ENCODE measurements around the gene ANKS6. TPM values are rescaled to one million over a fixed set of nuclear protein-coding genes. Genes with fewer than 3 reads are reported as not detected.
A peak's percentile ranks its signal among the peaks of the same experiment; 100 is the strongest.

ANKS6 gene
- total and polyA plus RNA-seq, 10 donors = 4.9 to 9.4 (median 7.0) TPM

DNA sequence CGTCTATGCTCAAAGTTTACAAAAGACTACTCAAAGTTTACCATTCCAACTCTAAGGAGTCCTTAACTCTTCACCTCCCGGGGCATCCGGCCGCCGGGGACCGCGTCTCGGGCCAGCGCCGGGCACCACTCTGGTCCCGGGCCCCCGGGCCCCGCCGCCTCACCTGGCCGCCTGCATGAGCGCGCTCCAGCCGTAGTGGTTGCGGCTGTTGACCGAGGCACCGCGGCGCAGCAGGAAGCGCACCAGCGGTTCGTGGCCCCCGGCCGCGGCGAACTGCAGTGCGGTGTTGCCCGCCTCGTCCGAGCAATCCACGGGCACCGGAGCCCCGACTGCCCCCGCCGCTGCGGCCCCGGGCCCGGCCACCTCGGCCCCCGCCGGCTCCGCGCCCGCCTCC is 388 bp downstream of the ANKS6 start:
- 0 to 1% (median 1%) methylated on average over 14 to 48 of the region's 48 CpGs for WGBS, 5 donors
- H3K36me3 ChIP-seq = no peaks in the 10 kb centered on the region
- peaks cover 0 to 12% (median 0%) of the 10 kb centered on the region in 7 donors for H3K27me3 ChIP-seq (replicated peaks in 1 of 7)
- H3K4me1 ChIP-seq = peaks cover 0 to 41% (median 23%) of the 10 kb centered on the region in 6 donors
- peaks cover 0 to 13% (median 9%) of the 10 kb centered on the region in 8 donors for H3K9me3 ChIP-seq
- H3K4me3 ChIP-seq = peak overlapping the region; percentile 44 to 83 (median 60)
- intact Hi-C loops (cut with DNase I; ENCODE audit: low total_unique reads) = no loop called here
- DNase-seq = peak; percentile 88
- H3K27ac ChIP-seq = peak overlapping the region in 3 of 8 donors; percentile 28 to 82 (median 51)
- TF ChIP-seq, protein P1, sequence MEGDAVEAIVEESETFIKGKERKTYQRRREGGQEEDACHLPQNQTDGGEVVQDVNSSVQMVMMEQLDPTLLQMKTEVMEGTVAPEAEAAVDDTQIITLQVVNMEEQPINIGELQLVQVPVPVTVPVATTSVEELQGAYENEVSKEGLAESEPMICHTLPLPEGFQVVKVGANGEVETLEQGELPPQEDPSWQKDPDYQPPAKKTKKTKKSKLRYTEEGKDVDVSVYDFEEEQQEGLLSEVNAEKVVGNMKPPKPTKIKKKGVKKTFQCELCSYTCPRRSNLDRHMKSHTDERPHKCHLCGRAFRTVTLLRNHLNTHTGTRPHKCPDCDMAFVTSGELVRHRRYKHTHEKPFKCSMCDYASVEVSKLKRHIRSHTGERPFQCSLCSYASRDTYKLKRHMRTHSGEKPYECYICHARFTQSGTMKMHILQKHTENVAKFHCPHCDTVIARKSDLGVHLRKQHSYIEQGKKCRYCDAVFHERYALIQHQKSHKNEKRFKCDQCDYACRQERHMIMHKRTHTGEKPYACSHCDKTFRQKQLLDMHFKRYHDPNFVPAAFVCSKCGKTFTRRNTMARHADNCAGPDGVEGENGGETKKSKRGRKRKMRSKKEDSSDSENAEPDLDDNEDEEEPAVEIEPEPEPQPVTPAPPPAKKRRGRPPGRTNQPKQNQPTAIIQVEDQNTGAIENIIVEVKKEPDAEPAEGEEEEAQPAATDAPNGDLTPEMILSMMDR (IDR thresholded peaks at IDR 0.05 in 8 of 11, conservative IDR thresholded peaks at IDR 0.05 in 3 of 11) = no peak
- TF ChIP-seq POLR2A (IDR thresholded peaks at IDR 0.05) (no peak), POLR2AphosphoS5 (IDR thresholded peaks at IDR 0.05) (no peak)

DNA sequence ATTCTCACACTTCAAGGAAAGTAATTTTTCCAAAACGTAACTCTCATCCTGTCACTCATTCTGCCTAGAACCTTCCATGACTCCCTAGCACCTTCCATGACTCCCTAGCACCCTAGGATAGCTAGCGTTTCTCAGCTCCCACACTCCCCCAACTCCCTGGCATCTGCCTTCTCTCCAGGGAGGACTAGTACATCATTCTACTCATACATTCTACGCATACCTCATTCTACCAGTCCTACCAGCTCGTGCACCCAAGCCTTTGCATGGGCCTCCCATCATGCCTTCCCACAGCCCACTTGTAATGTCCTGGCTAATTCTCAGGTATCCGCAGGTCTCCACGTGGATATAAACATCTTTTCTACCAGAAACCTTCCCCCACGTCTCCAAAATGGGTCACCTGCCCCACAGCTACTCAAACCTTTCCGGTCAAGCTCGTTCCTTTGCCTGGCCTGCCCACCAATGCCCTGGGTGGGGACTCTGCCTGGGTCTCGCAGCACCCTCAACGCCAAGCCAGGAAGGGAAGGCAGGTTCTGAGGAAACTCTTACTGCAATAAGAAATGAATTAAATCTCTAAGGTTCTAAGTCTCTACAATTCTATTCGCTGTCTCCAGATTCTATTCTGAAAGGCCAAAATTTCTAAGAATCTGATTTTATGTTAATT is 930 bp downstream of the ANKS6 start:
- H3K4me3 ChIP-seq = peak overlapping the region; percentile 44 to 83 (median 60)

DNA sequence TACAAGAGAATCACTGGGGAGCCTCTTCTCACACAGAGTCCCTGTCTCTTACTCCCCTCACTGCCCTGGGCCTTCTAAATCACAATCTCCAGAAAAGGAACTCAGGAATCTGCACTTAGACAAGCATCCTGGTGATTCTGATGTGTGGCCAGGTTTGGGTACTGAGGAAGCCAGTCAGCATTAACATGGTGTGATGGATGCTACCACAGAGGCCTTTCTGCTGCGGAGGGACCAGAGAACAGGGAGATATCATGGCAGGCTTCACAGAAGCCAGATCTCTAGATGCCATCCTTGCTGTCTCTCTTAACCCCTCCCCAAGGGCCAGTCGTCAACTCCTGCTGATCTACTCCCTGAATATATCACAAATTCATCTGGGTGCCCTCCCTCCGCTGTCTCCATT is 1.6 kb downstream of the ANKS6 start:
- TF ChIP-seq POLR2A (IDR thresholded peaks at IDR 0.05) (no peak), POLR2AphosphoS5 (IDR thresholded peaks at IDR 0.05) (no peak)
- TF ChIP-seq, protein P1 (IDR thresholded peaks at IDR 0.05 in 8 of 11, conservative IDR thresholded peaks at IDR 0.05 in 3 of 11) = no peak
- Histone ChIP-seq H3K4me3 (no peak overlapping the region), H3K9me3 (peaks cover 0 to 13% (median 9%) of the 10 kb centered on the region in 8 donors), H3K36me3 (peaks cover 0 to 5% (median under 1%) of the 10 kb centered on the region in 6 donors), H3K4me1 (peaks cover 0 to 43% (median 24%) of the 10 kb centered on the region in 6 donors), H3K27me3 (replicated peaks in 1 of 7) (peaks cover 0 to 12% (median 0%) of the 10 kb centered on the region in 7 donors), H3K27ac (no peak overlapping the region)
- intact Hi-C loops (cut with DNase I; ENCODE audit: low total_unique reads) = no loop called here
- no peak for DNase-seq
- 92 to 97% (median 93%) methylated on average over 3 of the region's 3 CpGs for WGBS, 5 donors

More for the DNA sequence above, 930 bp downstream of the ANKS6 start:
- Histone ChIP-seq H3K36me3 (no peaks in the 10 kb centered on the region), H3K27ac (peak overlapping the region in 1 of 8 donors; percentile 51), H3K4me1 (peaks cover 0 to 43% (median 24%) of the 10 kb centered on the region in 6 donors), H3K27me3 (replicated peaks in 1 of 7) (peaks cover 0 to 12% (median 0%) of the 10 kb centered on the region in 7 donors), H3K9me3 (peaks cover 0 to 13% (median 9%) of the 10 kb centered on the region in 8 donors)
- DNase-seq = no peak
- no peak for TF ChIP-seq POLR2A (IDR thresholded peaks at IDR 0.05)
- TF ChIP-seq POLR2AphosphoS5 (IDR thresholded peaks at IDR 0.05) = no peak
- TF ChIP-seq, protein P1 (IDR thresholded peaks at IDR 0.05 in 8 of 11, conservative IDR thresholded peaks at IDR 0.05 in 3 of 11) = no peak
- intact Hi-C loops (cut with DNase I; ENCODE audit: low total_unique reads) = no loop called here
- 71 to 78% (median 74%) methylated on average over 12 of the region's 12 CpGs for WGBS, 5 donors

DNA sequence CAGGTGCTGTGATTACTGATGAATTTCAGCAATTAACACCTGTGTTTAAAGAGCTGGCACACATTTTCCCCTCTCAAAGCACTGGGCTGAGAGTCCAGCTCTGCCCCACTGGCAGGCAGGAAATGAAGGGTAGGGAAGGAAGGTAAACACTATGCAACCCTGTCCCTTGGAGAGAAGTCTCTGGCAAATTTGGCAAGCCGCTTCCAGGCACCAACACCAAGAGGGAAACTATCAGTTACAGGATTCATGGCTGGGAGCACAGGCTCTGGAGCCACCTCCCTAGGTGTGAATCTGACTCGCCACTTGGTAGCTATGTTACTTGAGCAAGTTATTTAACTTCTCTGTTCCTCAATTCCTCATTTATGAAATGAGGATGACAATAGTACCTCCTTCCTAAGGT is 3.3 kb downstream of the ANKS6 start:
- TF ChIP-seq, protein P1 (IDR thresholded peaks at IDR 0.05 in 8 of 11, conservative IDR thresholded peaks at IDR 0.05 in 3 of 11) = no peak
- TF ChIP-seq POLR2A (IDR thresholded peaks at IDR 0.05) = no peak
- no peak for TF ChIP-seq POLR2AphosphoS5 (IDR thresholded peaks at IDR 0.05)
- H3K36me3 ChIP-seq = peaks cover 0 to 18% (median 4%) of the 10 kb centered on the region in 6 donors
- H3K9me3 ChIP-seq = peaks cover 0 to 4% (median 1%) of the 10 kb centered on the region in 8 donors
- 73 to 89% (median 84%) methylated on average over 2 of the region's 2 CpGs for WGBS, 5 donors
- no peak overlapping the region for H3K27ac ChIP-seq
- intact Hi-C loops (cut with DNase I; ENCODE audit: low total_unique reads) = no loop called here
- no peak overlapping the region for H3K4me3 ChIP-seq
- no peak for DNase-seq
- peaks cover 0 to 43% (median 24%) of the 10 kb centered on the region in 6 donors for H3K4me1 ChIP-seq
- H3K27me3 ChIP-seq (replicated peaks in 1 of 7) = peaks cover 0 to 12% (median 0%) of the 10 kb centered on the region in 7 donors

Data from spleen (tissue), 11 donors.